A673 (cell line): Measurements from ENCODE around the gene LSM4. TPM values are rescaled to one million over a fixed set of nuclear protein-coding genes. Genes with fewer than 3 reads are reported as not detected.

ENCODE experiments used
- BruUV-seq: library from RNA; stranded (reverse); fragments of 400-500 nt; replicated peaks from 2 replicates; lab custom pipeline; 2021; lab: Mats Ljungman, UMichigan
- CTCF ChIA-PET: fragments of 300-600 bp; sonication (Branson Sonifier 250); formaldehyde crosslinking; loops from one replicate; lab custom pipeline; 2022; ENCODE audit warnings: antibody characterized with exemption; lab: Charles Lee
- POLR2A ChIA-PET: fragments of 300-600 bp; sonication (Branson Sonifier 250); formaldehyde crosslinking; loops from one replicate; lab custom pipeline; 2022; ENCODE audit warnings: antibody characterized with exemption; ENCODE audit not compliant: low non-redundant PET; lab: Charles Lee
- DNase-seq: peaks from one replicate; pipeline ENCODE4 v3.0.0-alpha.2; 2015; ENCODE audit warnings: low spot score
- H3K27ac ChIP-seq: fragments of 200-600 bp; sonication (generic); 2 replicates; pipeline ENCODE4 v1.5.1; 2016; ENCODE audit warnings: mixed run types, low read depth, mild to moderate bottlenecking, mixed read lengths, antibody characterized with exemption, low read length; ENCODE audit not compliant: poor library complexity, severe bottlenecking
- H3K27me3 ChIP-seq: fragments of 200-600 bp; sonication (generic); replicated peaks from 2 replicates; pipeline ENCODE4 v1.6.1; 2017; ENCODE audit warnings: mixed run types, low read depth, mild to moderate bottlenecking, mixed read lengths, antibody characterized with exemption, low read length; ENCODE audit not compliant: insufficient read depth, poor library complexity
- H3K36me3 ChIP-seq: fragments of 200-600 bp; sonication (generic); 2 replicates; pipeline ENCODE4 v1.6.1; 2016; ENCODE audit warnings: mixed run types, mild to moderate bottlenecking, mixed read lengths, antibody characterized with exemption, low read length; ENCODE audit not compliant: insufficient read depth, poor library complexity, severe bottlenecking
- H3K4me1 ChIP-seq: fragments of 200-600 bp; sonication (generic); 2 replicates; pipeline ENCODE4 v1.6.1; 2017; ENCODE audit warnings: mixed run types, mild to moderate bottlenecking, mixed read lengths, antibody characterized with exemption, low read length; ENCODE audit not compliant: insufficient read depth, poor library complexity, severe bottlenecking
- H3K4me3 ChIP-seq: fragments of 200-600 bp; sonication (generic); 2 replicates; pipeline ENCODE4 v1.5.1; 2016; ENCODE audit warnings: low read depth, mixed run types, mild to moderate bottlenecking, mixed read lengths, low read length; ENCODE audit not compliant: poor library complexity, severe bottlenecking
- H3K9me3 ChIP-seq: fragments of 200-600 bp; sonication (generic); 2 replicates; pipeline ENCODE4 v1.6.1; 2016; ENCODE audit warnings: mixed run types, low read depth, mild to moderate bottlenecking, mixed read lengths, antibody characterized with exemption, low read length; ENCODE audit not compliant: poor library complexity, severe bottlenecking
- CTCF ChIP-seq: fragments of 300-800, 200-600 bp; sonication (generic); conservative IDR thresholded peaks from 2 replicates; pipeline ENCODE4 v1.5.1; 2017; ENCODE audit warnings: low read depth, mild to moderate bottlenecking, antibody characterized with exemption, low read length, moderate library complexity, mixed read lengths
- EZH2 ChIP-seq: fragments of 200-600 bp; sonication (generic); IDR thresholded peaks from 2 replicates; pipeline ENCODE4 v1.6.1; 2017; ENCODE audit warnings: borderline replicate concordance, low read depth, mild to moderate bottlenecking, mixed read lengths, antibody characterized with exemption, low read length; ENCODE audit not compliant: poor library complexity, severe bottlenecking
- intact Hi-C: fragments of 100-400 bp; cut with micrococcal nuclease; formaldehyde crosslinking; loops from one replicate; pipeline ENCODE4 v1.10.0; 2022; ENCODE audit not compliant: unreplicated experiment
- total RNA-seq: library from RNA; stranded (reverse); gene quantifications from 2 replicates; pipeline ENCODE4 v1.2.3, GENCODE V29; 2021

Gene LSM4
- total RNA-seq, 1 experiment from 2014 or later = 252 TPM

GRCh38 chr19:18308051-18308947 lies 14.6 kb downstream of the LSM4 start:
- Histone ChIP-seq H3K4me1 (peaks cover 17% of the 10 kb centered on the region), H3K4me3 (no peak overlapping the region), H3K27me3 (no peaks in the 10 kb centered on the region), H3K27ac (peak overlapping the region; percentile 37), H3K9me3 (no peaks in the 10 kb centered on the region), H3K36me3 (peaks cover 41% of the 10 kb centered on the region)
- ChIA-PET CTCF (no interaction called here), POLR2A (no interaction called here)
- no TSS peak for BruUV-seq
- intact Hi-C loops = no loop called here
- no peak for DNase-seq
- TF ChIP-seq CTCF (no peak), EZH2 (no peak)

- no TSS peak for BruUV-seq
- no peaks in the 10 kb centered on the region for H3K9me3 ChIP-seq
- H3K27me3 ChIP-seq = no peaks in the 10 kb centered on the region
- intact Hi-C loops = no loop called here
- ChIA-PET POLR2A (no interaction called here), CTCF (no interaction called here)
- peak overlapping the region; percentile 37 for H3K27ac ChIP-seq
- H3K36me3 ChIP-seq = peaks cover 37% of the 10 kb centered on the region
- TF ChIP-seq EZH2 = no peak
- TF ChIP-seq CTCF = no peak
- H3K4me1 ChIP-seq = peaks cover 17% of the 10 kb centered on the region
- no peak for DNase-seq
- no peak overlapping the region for H3K4me3 ChIP-seq
Measured at GRCh38 chr19:18307271-18307681, 15.6 kb downstream of the LSM4 start.

- TSS peak; percentile 96 for BruUV-seq
- H3K27ac ChIP-seq = no peak overlapping the region
- no peak for DNase-seq
- H3K4me3 ChIP-seq = no peak overlapping the region
- intact Hi-C loops = no loop called here
- H3K4me1 ChIP-seq = peaks cover 17% of the 10 kb centered on the region
- no peaks in the 10 kb centered on the region for H3K27me3 ChIP-seq
- H3K9me3 ChIP-seq = no peaks in the 10 kb centered on the region
- ChIA-PET CTCF (no interaction called here), POLR2A (no interaction called here)
- no peak for TF ChIP-seq CTCF
- TF ChIP-seq EZH2 = no peak
- peaks cover 33% of the 10 kb centered on the region for H3K36me3 ChIP-seq
Measured at GRCh38 chr19:18306888-18307260, 16.0 kb downstream of the LSM4 start.
